IPS DF 4.7 (cell line): ENCODE results near the gene NWD2.
"Not testable (repeated sequence)": the region's sequence is repeated elsewhere in the genome, so short reads cannot be mapped to it uniquely, and the experiment has no call there.

Experiments
- DNase-seq: peaks from one replicate; pipeline ENCODE4 v3.0.0-alpha.2; 2013; ENCODE audit warnings: low spot score; ENCODE audit errors: extremely low read depth

NWD2 gene

GRCh38 chr4:37244583-37245390 lies at the start of gene NWD2:
NWD2 (plus strand) TSS chr4:37244743; CDS start chr4:37245068, 325 bp downstream.
- no peak for DNase-seq

- DNase-seq = no peak
Measured at GRCh38 chr4:37197899-37198298, 46.6 kb upstream of the NWD2 start.

GRCh38 chr4:37204740-37205139 lies 39.8 kb upstream of the NWD2 start:
- not testable (repeated sequence) for DNase-seq

GRCh38 chr4:37216209-37216608 lies 28.3 kb upstream of the NWD2 start:
- no peak for DNase-seq

- no peak for DNase-seq
Measured at GRCh38 chr4:37219242-37219641, 25.3 kb upstream of the NWD2 start.

GRCh38 chr4:37219990-37220389 lies 24.6 kb upstream of the NWD2 start:
- no peak for DNase-seq

GRCh38 chr4:37220685-37221084 lies 23.9 kb upstream of the NWD2 start:
- DNase-seq = no peak

- DNase-seq = no peak
Measured at GRCh38 chr4:37223732-37224131, 20.8 kb upstream of the NWD2 start.

GRCh38 chr4:37224854-37225253 lies 19.7 kb upstream of the NWD2 start:
- no peak for DNase-seq

- DNase-seq = no peak
Measured at GRCh38 chr4:37225778-37226177, 18.8 kb upstream of the NWD2 start.

- DNase-seq = no peak
Measured at GRCh38 chr4:37232315-37232714, 12.2 kb upstream of the NWD2 start.

- no peak for DNase-seq
Measured at GRCh38 chr4:37236165-37236564, 8.4 kb upstream of the NWD2 start.

GRCh38 chr4:37241647-37242046 lies 2.9 kb upstream of the NWD2 start:
- DNase-seq = no peak

GRCh38 chr4:37243051-37243450 lies 1.5 kb upstream of the NWD2 start:
- DNase-seq = no peak

- DNase-seq = no peak
Measured at GRCh38 chr4:37243722-37244582, 591 bp upstream of the NWD2 start.

GRCh38 chr4:37245391-37245954 lies 930 bp downstream of the NWD2 start:
- no peak for DNase-seq

GRCh38 chr4:37246891-37247290 lies 2.3 kb downstream of the NWD2 start:
- DNase-seq = no peak

GRCh38 chr4:37258221-37258620 lies 13.7 kb downstream of the NWD2 start:
- no peak for DNase-seq

- DNase-seq = no peak
Measured at GRCh38 chr4:37268319-37268718, 23.8 kb downstream of the NWD2 start.

- no peak for DNase-seq
Measured at GRCh38 chr4:37279121-37279520, 34.6 kb downstream of the NWD2 start.

- DNase-seq = no peak
Measured at GRCh38 chr4:37279894-37280592, 35.5 kb downstream of the NWD2 start.

GRCh38 chr4:37299468-37299867 lies 54.9 kb downstream of the NWD2 start:
- no peak for DNase-seq
